A549 (cell line): Measurements from ENCODE around the gene STARD4.

Experiments
- CEBPB ChIP-seq, 2 experiments: fragments of >200 bp in 1 of 2; sonication (Bioruptor Twin) in 1 of 2; formaldehyde crosslinking in 1 of 2; IDR thresholded peaks; 2 replicates each; pipeline ENCODE4 v1.6.1; 2012 to 2016
- JUN ChIP-seq, 2 experiments: fragments of >200 bp; sonication (Bioruptor Twin); formaldehyde crosslinking; IDR thresholded peaks; 2 replicates in 1 of 2; 3 replicates in 1 of 2; pipeline ENCODE4 v1.6.1; 2016 to 2017
- RCOR1 ChIP-seq: fragments of 150-350 bp; IDR thresholded peaks from 2 replicates; pipeline ENCODE4 v1.6.1; 2014; ENCODE audit warnings: antibody characterized with exemption, low read length, low read depth
- TF ChIP-seq, protein P1 (sequence below): IDR thresholded peaks from 2 replicates; pipeline ENCODE4 v1.6.1; 2012

DNA sequence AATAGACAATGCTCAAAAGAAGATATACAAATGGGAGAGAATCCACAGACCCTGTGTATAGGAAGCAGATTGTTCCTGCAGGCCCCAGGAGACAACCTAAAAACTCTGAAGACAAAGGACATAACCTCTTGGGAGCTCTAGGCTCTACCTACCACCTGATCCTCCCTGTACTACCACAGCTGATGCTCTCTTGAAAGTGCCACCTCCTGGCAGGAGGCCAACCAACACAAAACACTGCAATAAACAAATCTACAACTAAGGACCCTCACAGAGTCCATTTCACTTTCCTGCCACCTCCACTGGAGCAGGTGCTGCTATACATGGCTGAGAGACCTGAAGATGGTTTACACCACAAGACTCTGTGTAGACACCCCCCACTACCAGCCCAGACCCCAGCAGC lies 49.0 kb downstream of the STARD4 start:
- TF ChIP-seq JUN (IDR thresholded peaks at IDR 0.05) (no peak), CEBPB (IDR thresholded peaks at IDR 0.05) (no peak), RCOR1 (no peak)
- TF ChIP-seq, protein P1, sequence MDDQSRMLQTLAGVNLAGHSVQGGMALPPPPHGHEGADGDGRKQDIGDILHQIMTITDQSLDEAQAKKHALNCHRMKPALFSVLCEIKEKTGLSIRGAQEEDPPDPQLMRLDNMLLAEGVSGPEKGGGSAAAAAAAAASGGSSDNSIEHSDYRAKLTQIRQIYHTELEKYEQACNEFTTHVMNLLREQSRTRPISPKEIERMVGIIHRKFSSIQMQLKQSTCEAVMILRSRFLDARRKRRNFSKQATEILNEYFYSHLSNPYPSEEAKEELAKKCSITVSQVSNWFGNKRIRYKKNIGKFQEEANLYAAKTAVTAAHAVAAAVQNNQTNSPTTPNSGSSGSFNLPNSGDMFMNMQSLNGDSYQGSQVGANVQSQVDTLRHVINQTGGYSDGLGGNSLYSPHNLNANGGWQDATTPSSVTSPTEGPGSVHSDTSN, result no peak
